Frontal cortex (tissue), 4 donors: ENCODE results near the gene MED13. TPM values are rescaled to one million over a fixed set of nuclear protein-coding genes. Genes with fewer than 3 reads are reported as not detected.
A peak's percentile ranks its signal among the peaks of the same experiment; 100 is the strongest.

Source experiments
- DNase-seq, 2 donors: peaks; one replicate each; pipeline ENCODE4 v3.0.0; 2012; ENCODE audit warnings: low spot score in 2 of 2
- FAIRE-seq: peaks from 2 replicates; lab custom pipeline; 2012; peaks lifted over from hg19 to GRCh38; lab: Jason Lieb, UNC
- total RNA-seq: library from RNA; depleted of rRNA; stranded (reverse); fragments of >200 nt; gene quantifications from one replicate; pipeline ENCODE4 v1.2.3, GENCODE V29; 2014
- donor health status: control.
- donor health status: control.
- donor health status: control.

Gene MED13, protein sequence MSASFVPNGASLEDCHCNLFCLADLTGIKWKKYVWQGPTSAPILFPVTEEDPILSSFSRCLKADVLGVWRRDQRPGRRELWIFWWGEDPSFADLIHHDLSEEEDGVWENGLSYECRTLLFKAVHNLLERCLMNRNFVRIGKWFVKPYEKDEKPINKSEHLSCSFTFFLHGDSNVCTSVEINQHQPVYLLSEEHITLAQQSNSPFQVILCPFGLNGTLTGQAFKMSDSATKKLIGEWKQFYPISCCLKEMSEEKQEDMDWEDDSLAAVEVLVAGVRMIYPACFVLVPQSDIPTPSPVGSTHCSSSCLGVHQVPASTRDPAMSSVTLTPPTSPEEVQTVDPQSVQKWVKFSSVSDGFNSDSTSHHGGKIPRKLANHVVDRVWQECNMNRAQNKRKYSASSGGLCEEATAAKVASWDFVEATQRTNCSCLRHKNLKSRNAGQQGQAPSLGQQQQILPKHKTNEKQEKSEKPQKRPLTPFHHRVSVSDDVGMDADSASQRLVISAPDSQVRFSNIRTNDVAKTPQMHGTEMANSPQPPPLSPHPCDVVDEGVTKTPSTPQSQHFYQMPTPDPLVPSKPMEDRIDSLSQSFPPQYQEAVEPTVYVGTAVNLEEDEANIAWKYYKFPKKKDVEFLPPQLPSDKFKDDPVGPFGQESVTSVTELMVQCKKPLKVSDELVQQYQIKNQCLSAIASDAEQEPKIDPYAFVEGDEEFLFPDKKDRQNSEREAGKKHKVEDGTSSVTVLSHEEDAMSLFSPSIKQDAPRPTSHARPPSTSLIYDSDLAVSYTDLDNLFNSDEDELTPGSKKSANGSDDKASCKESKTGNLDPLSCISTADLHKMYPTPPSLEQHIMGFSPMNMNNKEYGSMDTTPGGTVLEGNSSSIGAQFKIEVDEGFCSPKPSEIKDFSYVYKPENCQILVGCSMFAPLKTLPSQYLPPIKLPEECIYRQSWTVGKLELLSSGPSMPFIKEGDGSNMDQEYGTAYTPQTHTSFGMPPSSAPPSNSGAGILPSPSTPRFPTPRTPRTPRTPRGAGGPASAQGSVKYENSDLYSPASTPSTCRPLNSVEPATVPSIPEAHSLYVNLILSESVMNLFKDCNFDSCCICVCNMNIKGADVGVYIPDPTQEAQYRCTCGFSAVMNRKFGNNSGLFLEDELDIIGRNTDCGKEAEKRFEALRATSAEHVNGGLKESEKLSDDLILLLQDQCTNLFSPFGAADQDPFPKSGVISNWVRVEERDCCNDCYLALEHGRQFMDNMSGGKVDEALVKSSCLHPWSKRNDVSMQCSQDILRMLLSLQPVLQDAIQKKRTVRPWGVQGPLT (N-terminal part only)
- total RNA-seq: 121 TPM

DNA sequence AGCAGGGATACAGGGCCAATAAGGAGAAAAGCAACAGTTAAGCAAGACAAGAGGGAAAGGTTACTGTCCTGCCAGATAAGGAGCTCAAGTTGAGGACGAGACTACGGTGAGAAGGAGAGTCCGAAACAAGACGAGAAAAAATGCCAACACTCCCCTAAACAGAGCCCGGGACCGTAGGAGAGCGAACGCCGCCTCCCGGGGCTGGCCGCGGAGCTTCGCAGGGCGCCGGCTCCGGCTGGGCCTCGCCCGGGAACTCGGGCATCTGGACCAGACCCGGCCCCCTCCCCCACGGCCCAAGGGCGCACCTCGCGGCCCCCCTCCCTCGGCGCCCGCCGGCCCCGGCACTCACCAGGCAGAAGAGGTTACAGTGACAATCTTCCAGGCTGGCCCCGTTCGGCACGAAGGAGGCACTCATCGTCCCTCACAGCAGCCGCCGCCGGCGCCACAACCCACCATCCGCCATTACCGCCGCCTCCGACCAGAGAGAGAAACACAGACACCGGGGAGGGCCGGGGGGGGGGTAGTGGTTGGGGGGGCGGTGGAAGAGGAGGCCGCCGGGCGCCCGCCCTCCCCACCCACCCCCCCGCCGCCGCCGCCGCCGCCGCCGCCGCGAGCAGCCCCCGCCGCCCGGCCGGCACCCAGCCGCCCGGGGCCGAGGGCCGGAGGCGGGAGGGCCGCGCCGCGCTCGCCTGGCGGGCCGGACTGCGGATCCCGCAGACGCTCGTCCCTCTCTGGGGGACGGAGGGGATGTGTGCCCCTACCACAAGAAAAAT is at the start of gene MED13:
Gene MED13, minus strand, starts transcription at position 488 of the 773 bp plus-strand sequence. Its CDS starts 73 bp downstream, at position 415.
- DNase-seq (peak; percentile 63 to 71), FAIRE-seq (no peak)

DNA sequence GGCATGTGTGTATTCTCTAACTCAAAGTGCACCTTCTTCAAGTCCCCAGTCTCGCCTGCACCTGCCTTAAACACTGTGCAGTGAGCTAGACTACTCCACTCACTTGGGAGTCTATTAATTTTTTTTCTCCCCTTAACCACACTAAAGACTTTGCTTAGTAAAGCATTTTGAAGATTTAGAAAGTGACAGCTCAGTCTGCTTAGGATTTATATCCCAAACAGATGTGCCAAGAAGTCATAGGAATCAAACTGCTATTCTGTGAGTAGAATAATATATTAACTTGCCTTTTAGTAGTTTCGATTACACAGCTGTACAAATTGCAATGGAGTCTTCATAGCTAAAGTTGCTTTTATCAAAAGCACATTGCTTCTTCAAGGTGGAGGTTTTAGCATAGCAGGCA is 47.2 kb upstream of the MED13 start:
- DNase-seq (no peak), FAIRE-seq (no peak)

DNA sequence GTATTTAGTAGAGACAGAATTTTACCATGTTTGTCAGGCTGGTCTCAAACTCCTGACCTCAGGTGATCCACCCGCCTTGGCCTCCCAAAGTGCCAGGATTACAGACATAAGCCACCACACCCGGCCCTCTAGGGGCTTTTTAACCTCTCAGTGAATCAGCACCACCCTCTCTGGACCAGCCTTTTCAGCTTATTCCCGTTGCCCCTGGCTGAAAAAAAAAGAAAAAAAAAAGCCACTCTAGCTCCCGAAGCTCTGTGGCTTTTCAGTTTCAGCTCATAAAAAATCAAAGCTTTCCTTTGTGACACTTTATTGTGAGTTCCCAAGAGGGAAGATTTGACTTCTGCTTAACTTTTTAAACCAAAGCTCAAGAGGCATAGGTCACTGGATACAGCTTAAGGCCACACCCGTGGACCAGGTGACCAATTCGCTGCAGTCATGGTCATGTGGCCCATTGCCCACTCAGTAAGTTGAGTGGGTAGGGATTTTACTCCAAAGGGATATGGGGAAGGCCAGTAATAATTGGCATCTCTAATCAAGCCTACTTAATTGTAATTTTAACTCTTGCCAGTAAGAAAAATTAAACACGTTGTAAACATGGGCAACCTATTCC is 46.6 kb upstream of the MED13 start:
- no peak for FAIRE-seq
- no peak for DNase-seq

DNA sequence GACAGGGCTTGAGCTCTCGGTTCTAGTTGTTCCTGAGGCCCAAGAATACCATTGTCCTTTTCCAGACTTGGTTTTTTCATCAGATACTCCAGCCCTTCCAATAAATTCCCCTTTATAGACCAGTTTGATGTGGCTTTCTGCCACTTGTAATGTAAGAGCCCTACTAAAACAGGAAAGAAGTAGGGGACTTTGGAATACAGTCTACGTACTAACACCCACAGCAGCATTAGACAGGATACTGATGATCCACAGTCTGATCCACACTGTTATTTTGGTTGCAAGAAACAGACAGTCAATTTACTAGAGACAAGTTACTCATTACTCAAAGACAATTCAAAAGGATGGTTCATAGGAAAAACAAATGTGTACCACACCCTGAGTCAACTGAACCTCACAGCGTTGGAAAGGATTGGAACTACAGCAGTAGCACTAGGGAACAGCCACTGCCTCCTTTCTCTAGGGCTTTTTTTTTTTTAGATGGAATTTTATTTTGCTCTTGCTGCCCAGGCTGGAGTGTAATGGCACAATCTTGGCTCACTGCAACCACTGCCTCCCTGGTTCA is 45.9 kb upstream of the MED13 start:
- no peak for DNase-seq
- FAIRE-seq: no peak

DNA sequence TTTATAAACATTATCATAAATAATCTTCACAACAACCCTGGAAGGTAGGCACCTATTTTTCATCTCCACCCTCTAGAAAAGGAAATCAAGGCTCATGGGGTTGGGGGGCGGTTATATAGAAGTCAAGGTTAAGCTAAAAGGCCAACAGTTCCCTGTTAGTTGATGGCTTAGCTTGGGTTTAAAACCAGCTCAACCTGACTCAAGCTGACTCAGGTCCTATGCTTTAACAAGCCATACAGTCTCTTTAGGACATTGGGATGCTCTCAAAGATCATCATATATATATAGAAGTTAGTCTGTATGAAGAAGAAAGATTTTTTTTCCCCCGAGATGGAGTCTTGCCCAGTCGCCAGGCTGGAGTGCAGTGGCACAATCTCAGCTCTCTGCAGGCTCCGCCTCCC is 44.8 kb upstream of the MED13 start:
- FAIRE-seq (no peak), DNase-seq (no peak)

DNA sequence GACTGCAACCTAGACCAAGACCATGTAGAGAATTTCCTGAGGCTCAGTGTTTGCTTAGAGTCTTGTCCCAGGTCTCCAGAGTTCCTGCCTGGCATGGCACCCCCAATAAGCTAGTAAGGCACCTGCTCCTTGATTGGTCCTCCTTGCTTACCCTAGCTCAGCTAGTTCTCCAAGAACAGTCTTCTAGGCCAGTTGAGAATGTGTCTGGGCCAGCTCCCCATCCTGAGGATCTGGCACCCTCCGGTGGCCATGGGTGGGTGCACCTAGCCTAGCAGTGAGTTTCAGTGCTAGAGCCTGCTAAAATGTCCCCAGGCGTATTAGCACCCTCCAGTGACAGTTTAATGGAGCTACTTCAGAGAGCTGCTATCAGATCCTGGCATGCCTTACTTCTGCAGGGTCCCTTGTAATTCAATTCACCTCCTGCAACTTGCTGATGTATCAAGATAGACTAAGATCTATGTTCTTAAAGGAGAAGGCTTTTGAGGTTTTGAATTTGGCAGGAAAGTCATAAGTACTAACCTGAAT is 44.4 kb upstream of the MED13 start:
- FAIRE-seq: no peak
- no peak for DNase-seq

DNA sequence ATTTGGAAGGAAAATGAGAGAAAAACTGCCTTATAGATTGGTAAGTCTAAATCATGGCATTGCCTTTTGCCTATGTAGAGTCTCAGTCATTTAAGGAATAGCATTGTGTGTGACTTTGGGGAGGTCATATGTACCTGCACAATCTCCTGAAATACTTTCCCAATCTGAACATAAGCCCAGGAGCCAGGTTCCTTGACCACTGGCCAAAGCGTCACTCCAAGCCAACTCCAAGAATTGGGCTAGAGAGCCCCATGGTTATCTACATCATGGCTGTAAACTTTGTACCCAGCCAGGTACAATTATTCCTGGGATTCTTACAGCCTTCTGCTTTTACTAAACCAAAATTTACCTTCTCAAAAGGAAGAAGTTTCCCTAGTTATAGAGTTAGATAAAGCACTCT is 40.8 kb upstream of the MED13 start:
- FAIRE-seq (no peak), DNase-seq (no peak)

DNA sequence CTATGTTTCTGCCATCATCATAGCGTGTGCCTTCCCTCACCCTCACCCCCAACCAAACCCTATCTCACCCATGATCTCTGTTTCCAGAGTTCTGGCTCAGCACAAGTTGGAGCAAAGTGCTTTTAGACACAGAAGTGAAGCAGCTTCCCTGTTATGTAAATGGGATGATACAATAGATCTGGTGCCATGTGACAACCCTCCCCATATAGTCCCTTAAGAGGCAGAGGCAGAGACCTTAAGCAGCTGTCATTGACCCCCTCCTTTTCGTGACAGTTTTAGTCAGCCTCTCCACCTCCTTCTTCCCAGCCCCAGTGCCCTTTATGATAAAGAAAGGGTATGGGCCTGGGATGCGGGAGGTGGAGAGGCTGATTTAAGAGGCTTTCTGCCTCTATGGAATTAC is 40.3 kb upstream of the MED13 start:
- FAIRE-seq: no peak

DNA sequence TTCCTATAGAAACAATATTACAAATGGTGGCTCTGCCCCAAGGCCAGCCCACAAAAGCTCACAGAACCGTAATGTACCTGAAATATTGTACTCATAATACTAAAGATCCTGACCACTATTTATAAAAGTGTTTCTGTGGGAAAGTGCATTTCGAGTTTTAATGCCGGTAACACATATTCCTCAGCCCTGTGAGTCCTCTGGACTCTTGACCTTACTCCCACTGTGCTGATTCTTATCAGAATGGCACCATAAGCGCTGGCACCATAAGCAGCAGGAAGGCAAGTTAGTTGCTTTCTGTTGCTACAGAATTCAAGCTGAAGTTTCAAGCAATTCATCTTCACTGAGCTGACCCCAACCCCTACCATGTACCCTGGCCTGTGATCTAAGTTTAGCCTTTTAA is 36.4 kb upstream of the MED13 start:
- FAIRE-seq: no peak

More for the DNA sequence above, 40.3 kb upstream of the MED13 start:
- no peak for DNase-seq

DNA sequence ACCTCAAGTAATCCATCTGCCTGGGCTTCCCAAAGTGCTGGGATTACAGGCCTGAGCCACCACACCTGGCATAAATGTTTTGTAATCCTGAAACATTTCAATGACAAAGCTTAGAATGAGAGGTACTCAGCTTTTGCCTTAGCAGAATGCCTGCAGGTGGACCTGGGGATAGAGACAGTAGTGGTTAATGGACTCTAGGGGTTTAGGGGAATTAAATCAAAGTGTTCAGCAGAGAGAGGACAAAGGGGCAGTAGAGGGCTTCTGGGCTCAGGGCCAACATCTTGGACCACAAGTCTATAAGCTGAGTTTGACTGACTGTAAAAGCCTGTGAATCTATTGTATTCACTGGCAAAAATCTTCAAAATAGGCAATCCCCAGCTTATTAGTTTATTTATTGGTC is 36.0 kb upstream of the MED13 start:
- FAIRE-seq (no peak), DNase-seq (no peak)

More for the DNA sequence above, 36.4 kb upstream of the MED13 start:
- no peak for DNase-seq

DNA sequence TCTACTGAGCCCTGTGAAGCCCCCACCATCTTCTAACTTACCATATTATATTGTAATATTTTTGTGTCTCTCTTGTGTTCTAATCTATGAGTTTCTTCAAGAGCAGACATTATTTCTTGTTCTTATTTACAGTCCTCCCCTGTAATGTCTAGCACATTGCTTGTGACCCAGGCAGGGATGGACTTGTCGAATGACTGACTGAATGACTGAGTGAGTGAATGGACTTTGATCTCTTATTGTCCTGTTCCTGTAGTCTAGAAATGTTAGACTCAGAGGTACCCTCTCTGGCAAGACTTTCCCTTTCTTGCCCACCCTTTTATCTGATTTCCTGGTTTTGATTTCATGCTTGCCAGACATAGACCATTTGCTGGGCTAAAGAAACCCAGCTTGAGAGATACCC is 35.0 kb upstream of the MED13 start:
- no peak for FAIRE-seq

DNA sequence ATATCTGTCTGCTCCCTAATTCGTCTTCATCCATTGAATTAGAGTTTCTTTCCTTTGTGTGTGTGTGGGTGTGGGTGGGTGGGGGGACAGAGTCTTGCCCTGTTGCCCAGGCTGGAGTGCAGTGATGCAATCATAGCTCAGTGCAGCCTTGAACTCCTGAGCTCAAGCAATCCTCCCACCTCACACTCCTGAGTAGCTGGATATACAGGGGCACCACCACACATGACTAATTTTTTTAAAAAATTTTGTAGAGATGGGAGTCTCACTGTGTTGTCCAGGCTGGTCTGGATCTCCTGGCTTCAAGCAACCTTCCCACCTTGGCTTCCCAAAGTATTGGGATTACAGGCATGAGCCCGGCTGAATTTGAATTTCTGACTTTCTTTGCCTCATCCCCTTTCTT is 34.5 kb upstream of the MED13 start:
- FAIRE-seq (no peak), DNase-seq (no peak)

More for the DNA sequence above, 35.0 kb upstream of the MED13 start:
- DNase-seq: no peak

DNA sequence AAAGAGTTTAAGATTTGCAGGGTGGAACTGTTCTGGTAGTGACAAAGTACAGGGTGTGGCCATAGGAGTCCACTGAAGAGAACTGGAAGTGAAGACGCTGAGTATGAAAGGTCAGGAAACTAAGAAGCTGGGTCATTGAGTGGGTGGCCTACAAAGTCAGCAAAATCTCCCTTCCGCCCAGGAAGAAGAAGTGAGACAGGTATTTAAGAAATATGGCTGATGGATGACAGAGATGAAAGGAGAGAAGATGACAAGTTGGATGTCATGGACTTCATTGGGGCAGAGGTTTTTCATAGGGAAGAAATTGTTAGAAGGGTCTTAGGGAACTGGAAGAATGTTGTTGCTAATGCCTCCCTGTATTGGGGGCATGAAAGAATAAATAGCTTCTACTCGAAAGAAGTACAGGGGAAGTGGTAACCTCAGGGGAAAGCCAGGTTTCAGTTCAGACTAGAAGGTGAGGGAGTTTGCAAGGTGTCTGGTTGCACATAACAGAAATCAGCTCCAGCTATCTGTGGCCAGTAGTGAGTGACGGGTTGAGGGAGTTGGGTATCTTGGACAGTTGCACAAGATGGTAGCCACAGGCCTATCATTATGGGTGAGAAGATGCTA is 33.6 kb upstream of the MED13 start:
- FAIRE-seq: no peak

DNA sequence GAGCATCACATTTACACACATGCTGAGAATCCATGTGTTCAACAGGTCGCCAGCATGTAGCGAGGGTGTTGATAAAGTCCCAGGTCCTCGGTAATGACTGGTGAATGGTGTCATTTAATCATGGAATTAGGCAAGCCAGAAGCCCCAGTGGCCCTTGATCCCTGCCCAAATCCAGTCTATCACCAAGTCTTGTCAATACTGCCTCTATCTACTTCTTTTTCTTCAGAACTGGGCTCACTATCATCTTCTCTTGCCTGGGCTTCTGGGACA is 31.3 kb upstream of the MED13 start:
- FAIRE-seq: no peak
- no peak for DNase-seq

More for the DNA sequence above, 33.6 kb upstream of the MED13 start:
- DNase-seq: no peak

DNA sequence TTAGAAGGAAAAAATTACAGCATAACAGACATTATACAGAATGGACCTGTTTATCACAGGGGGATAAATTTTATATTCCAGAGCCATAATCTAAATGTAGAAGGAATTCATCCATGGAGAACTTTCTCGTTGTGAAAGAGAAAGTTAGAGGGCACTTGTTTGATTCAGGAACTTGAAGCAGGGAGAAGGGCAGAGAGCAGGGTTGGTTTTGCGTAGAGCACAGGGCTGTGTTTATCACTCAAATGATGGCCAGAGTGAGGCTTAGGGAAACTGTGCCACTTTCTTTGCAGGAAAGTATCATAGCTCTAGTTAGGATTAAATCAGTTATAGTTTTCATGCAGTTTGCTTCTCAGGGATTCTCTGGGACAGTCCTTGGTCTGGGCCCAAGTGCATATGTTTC is 29.1 kb upstream of the MED13 start:
- DNase-seq (no peak), FAIRE-seq (no peak)

DNA sequence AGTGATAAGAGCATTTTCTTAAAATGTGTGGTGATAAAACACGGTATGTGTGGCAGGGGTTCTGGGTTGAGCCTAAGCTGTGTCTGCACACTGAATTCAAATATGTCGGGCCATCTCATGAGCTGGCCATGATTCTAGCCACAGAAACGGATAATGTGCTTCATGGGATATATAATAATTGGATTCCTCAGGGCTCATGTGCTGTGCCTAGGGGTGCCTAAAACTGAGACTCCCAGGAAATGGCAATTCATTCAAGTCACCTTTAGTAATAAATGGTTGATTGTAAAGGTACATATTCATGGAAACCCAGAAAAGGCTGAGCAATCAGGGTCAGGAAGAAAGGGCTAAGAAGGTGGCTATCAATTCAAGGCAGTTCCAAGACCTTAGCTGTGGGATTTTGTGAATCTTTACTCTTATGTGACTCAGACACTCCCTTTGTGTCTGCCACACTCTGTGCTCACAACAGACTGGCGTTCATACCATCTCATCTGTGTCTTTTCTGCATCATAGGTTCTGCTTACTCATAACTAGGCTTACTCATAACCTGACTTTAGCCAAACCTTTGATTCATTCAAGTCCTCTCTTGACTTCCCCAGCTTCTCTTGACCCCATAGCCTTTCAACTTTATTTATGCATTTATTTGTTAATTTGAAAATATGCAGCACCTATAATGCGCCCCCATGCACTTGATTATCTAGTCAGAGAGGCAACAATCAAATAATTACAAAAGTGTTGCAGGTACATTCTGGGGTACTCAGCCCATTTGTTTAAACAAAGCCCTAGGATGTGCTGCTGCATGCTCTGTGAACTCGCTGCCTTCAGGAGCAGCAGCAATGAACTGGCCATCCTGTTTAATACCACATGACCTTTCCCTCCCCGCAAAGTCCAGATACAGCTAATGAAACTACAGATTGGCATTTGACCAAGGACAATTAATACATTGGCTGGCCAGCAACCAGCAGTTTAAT is 28.4 kb upstream of the MED13 start:
- DNase-seq: no peak
- no peak for FAIRE-seq

DNA sequence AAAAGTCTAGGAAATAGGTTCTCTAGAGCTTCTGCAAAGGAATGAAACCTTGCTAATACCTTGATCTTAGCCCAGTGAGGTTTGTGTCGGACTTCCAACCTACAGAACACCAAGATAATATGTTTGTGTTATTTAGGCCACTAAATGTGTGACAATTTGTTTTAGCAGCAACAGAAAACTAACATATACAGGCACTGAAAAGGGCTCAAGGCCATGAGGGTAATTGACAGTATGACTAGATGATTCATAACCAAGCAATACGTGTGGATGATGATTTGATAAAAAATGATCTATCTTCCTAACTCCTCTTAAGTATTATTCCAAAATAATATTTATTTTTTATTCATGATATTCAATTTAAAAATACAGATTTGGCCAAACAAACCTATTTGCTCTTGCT is 27.7 kb upstream of the MED13 start:
- FAIRE-seq (no peak), DNase-seq (no peak)
